Measurements from ENCODE around the gene ANK3.

ANK3 gene

GRCh38 chr10:60003651-60004523 lies 385.8 kb downstream of the ANK3 start:
- Mint-ChIP-seq H3K36me3 (no peaks in the 10 kb centered on the region), H3K4me3 (no peak overlapping the region), H3K9me3 (no peaks in the 10 kb centered on the region), H3K4me1 (no peaks in the 10 kb centered on the region), H3K27ac (no peak overlapping the region), H3K27me3 (no peaks in the 10 kb centered on the region)
- ATAC-seq = no peak

DNA sequence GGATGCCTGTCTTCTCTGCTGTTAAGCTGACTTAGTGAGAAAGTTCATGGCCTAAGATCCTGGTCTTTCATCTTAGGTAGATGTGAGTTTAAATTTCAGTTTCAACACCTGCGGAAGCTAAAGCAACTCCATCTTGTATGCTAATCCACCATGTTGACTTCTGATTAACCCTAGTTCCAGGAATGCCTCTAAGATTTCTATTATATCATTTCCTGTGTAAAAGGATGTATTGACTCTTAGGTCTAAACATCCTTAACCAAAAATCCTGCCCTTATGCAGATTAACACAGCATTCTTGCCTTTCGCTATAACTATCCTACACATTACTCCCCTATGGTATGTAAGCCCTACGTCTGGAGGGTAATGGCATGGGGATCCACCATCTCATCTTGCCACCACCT lies 388.9 kb downstream of the ANK3 start:
- no peak for ATAC-seq
- no peaks in the 10 kb centered on the region for H3K9me3 Mint-ChIP-seq
- H3K36me3 Mint-ChIP-seq = no peaks in the 10 kb centered on the region
- no peaks in the 10 kb centered on the region for H3K27me3 Mint-ChIP-seq
- no peaks in the 10 kb centered on the region for H3K4me1 Mint-ChIP-seq
- no peak overlapping the region for H3K4me3 Mint-ChIP-seq
- H3K27ac Mint-ChIP-seq = no peak overlapping the region

- H3K36me3 Mint-ChIP-seq = no peaks in the 10 kb centered on the region
- no peak for ATAC-seq
- no peaks in the 10 kb centered on the region for H3K4me1 Mint-ChIP-seq
- no peak overlapping the region for H3K4me3 Mint-ChIP-seq
- H3K9me3 Mint-ChIP-seq = no peaks in the 10 kb centered on the region
- H3K27ac Mint-ChIP-seq = no peak overlapping the region
- H3K27me3 Mint-ChIP-seq = no peaks in the 10 kb centered on the region
These were observed 391.7 kb downstream of the ANK3 start for GRCh38 chr10:59997827-59998525.

GRCh38 chr10:59995862-59996261 lies 393.8 kb downstream of the ANK3 start:
- Mint-ChIP-seq H3K9me3 (no peaks in the 10 kb centered on the region), H3K27ac (no peak overlapping the region), H3K4me3 (no peak overlapping the region), H3K4me1 (peaks cover 9% of the 10 kb centered on the region), H3K27me3 (no peaks in the 10 kb centered on the region), H3K36me3 (no peaks in the 10 kb centered on the region)
- ATAC-seq = no peak

GRCh38 chr10:59993931-59994330 lies 395.7 kb downstream of the ANK3 start:
- no peak overlapping the region for H3K27ac Mint-ChIP-seq
- H3K4me3 Mint-ChIP-seq = no peak overlapping the region
- H3K4me1 Mint-ChIP-seq = peaks cover 9% of the 10 kb centered on the region
- no peaks in the 10 kb centered on the region for H3K9me3 Mint-ChIP-seq
- no peak for ATAC-seq
- no peaks in the 10 kb centered on the region for H3K27me3 Mint-ChIP-seq
- no peaks in the 10 kb centered on the region for H3K36me3 Mint-ChIP-seq

- peak overlapping the region; percentile 63 for H3K4me3 Mint-ChIP-seq
- peak overlapping the region; percentile 10 for H3K27ac Mint-ChIP-seq
- H3K27me3 Mint-ChIP-seq = no peaks in the 10 kb centered on the region
- peaks cover 9% of the 10 kb centered on the region for H3K4me1 Mint-ChIP-seq
- no peaks in the 10 kb centered on the region for H3K36me3 Mint-ChIP-seq
- no peaks in the 10 kb centered on the region for H3K9me3 Mint-ChIP-seq
- peak; percentile 94 for ATAC-seq
These were observed 398.0 kb downstream of the ANK3 start for GRCh38 chr10:59991661-59992060.

DNA sequence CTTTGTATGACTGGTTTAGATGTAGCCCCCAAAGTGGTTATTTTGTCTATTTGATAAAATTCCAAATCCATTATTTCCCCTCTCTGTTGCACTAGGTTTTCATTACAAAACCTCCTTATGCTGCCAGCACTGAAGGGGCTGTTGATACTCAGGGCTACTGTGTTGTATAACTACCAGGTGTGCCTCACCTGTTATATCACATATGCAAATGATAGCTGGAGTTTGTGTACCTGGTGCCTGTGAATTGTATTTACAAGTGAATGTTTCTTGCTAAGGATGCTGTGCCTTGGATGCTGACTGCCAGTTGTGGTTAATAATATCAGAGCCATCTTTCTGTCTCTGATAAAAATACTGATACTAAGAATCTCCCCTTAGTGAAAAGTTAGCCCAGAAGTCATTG lies 398.6 kb downstream of the ANK3 start:
- H3K27ac Mint-ChIP-seq = peak overlapping the region; percentile 10
- no peaks in the 10 kb centered on the region for H3K36me3 Mint-ChIP-seq
- no peaks in the 10 kb centered on the region for H3K9me3 Mint-ChIP-seq
- ATAC-seq = no peak
- peaks cover 9% of the 10 kb centered on the region for H3K4me1 Mint-ChIP-seq
- no peak overlapping the region for H3K4me3 Mint-ChIP-seq
- H3K27me3 Mint-ChIP-seq = no peaks in the 10 kb centered on the region

DNA sequence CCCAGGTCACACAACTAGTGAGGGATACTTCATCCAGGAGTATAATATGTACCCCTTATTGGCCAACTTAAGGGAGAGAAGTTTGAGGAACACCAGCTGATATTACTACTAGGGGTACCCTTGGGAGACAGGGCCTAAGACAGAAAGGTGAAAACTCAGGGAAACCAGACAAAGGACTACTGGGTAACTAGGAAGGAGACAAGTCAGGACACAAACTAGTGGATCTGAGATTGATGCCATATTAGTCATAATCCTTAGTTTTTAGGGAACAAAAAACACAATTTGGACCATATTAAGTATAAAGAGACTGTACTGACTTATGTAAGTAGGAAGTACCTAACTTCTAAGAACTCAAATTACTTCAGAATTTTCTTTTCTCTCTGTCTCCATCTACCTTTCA lies 404.0 kb downstream of the ANK3 start:
- no peak overlapping the region for H3K27ac Mint-ChIP-seq
- no peaks in the 10 kb centered on the region for H3K27me3 Mint-ChIP-seq
- no peaks in the 10 kb centered on the region for H3K36me3 Mint-ChIP-seq
- H3K4me3 Mint-ChIP-seq = no peak overlapping the region
- no peak for ATAC-seq
- no peaks in the 10 kb centered on the region for H3K4me1 Mint-ChIP-seq
- no peaks in the 10 kb centered on the region for H3K9me3 Mint-ChIP-seq

DNA sequence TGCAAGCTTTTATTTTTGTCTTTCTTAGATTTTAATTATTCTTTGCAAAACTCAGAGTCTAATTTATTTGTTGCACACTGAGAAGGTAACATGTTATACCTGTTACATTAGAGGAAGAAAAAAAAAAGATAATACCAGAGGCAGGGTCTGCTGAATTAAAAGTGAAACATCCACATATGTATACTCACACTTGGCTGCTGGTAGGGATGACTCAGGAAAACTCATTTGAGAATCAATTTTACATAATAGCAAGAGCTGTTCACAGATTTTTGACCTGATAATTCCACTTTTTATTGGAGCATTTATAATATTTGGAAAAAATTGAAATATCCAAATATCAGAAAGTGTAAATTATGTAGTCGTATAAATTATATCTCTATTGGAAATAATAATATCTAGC lies 405.3 kb downstream of the ANK3 start:
- no peak for ATAC-seq
- no peaks in the 10 kb centered on the region for H3K9me3 Mint-ChIP-seq
- H3K27me3 Mint-ChIP-seq = no peaks in the 10 kb centered on the region
- H3K4me3 Mint-ChIP-seq = no peak overlapping the region
- no peaks in the 10 kb centered on the region for H3K4me1 Mint-ChIP-seq
- H3K36me3 Mint-ChIP-seq = no peaks in the 10 kb centered on the region
- H3K27ac Mint-ChIP-seq = no peak overlapping the region

- H3K9me3 Mint-ChIP-seq = peaks cover 8% of the 10 kb centered on the region
- H3K27ac Mint-ChIP-seq = no peak overlapping the region
- ATAC-seq = no peak
- no peaks in the 10 kb centered on the region for H3K27me3 Mint-ChIP-seq
- peaks cover 12% of the 10 kb centered on the region for H3K36me3 Mint-ChIP-seq
- no peaks in the 10 kb centered on the region for H3K4me1 Mint-ChIP-seq
- H3K4me3 Mint-ChIP-seq = no peak overlapping the region
These were observed 409.3 kb downstream of the ANK3 start for GRCh38 chr10:59980356-59980755.

DNA sequence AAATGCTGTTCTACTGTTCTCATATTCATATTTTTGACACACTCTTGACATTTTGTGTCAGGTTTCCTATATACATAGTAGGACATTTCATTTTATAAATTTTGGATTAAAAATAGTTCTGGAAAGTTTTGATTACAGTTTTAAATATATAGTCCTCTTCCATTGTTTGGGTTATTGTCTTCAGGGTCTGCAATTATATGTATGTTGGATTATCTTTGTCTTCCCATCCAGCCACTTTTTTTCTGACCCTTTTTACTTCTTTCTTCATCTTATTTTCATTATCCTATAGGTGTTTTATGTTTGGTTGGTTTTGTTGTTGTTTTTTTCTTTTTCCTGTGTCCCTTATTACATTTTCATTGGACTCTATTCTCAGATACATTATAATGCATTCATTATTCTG lies 412.2 kb downstream of the ANK3 start:
- no peak overlapping the region for H3K27ac Mint-ChIP-seq
- H3K9me3 Mint-ChIP-seq = peaks cover 8% of the 10 kb centered on the region
- no peaks in the 10 kb centered on the region for H3K27me3 Mint-ChIP-seq
- no peaks in the 10 kb centered on the region for H3K4me1 Mint-ChIP-seq
- no peak overlapping the region for H3K4me3 Mint-ChIP-seq
- ATAC-seq = no peak
- peaks cover 12% of the 10 kb centered on the region for H3K36me3 Mint-ChIP-seq

- Mint-ChIP-seq H3K36me3 (peaks cover 12% of the 10 kb centered on the region), H3K27me3 (no peaks in the 10 kb centered on the region), H3K4me1 (no peaks in the 10 kb centered on the region), H3K27ac (no peak overlapping the region), H3K4me3 (no peak overlapping the region), H3K9me3 (peaks cover 8% of the 10 kb centered on the region)
- no peak for ATAC-seq
These were observed 412.8 kb downstream of the ANK3 start for GRCh38 chr10:59976909-59977308.

Data from stimulated activated memory B cell treated with anti-CD40 and anti-IgM and Interleukin-4, amounts not matched to agents 10 μg/mL and 1 μg/mL and 100 μg/mL, for 72 hours (primary cell).